ENCODE data around the gene EFNA2.

The EFNA2 gene

GRCh38 chr19:1283207-1283916 lies 2.3 kb upstream of the EFNA2 start:
- no peak for DNase-seq (ENCODE audit: low read depth in 2 of 3, low spot score in 2 of 3)

- no peak for DNase-seq (ENCODE audit: low read depth in 2 of 3, low spot score in 2 of 3)
Measured at GRCh38 chr19:1283917-1284292, 1.8 kb upstream of the EFNA2 start.

- DNase-seq (ENCODE audit: low read depth in 2 of 3, low spot score in 2 of 3) = no peak
Measured at GRCh38 chr19:1284293-1284978, 1.2 kb upstream of the EFNA2 start.

- DNase-seq (ENCODE audit: low read depth in 2 of 3, low spot score in 2 of 3) = no peak
Measured at GRCh38 chr19:1284979-1285736, 515 bp upstream of the EFNA2 start.

GRCh38 chr19:1286487-1287353 lies 1.0 kb downstream of the EFNA2 start:
- no peak for DNase-seq (ENCODE audit: low read depth in 2 of 3, low spot score in 2 of 3)

GRCh38 chr19:1287354-1288225 lies 1.9 kb downstream of the EFNA2 start:
- DNase-seq (ENCODE audit: low read depth in 2 of 3, low spot score in 2 of 3) = no peak

- DNase-seq (ENCODE audit: low read depth in 2 of 3, low spot score in 2 of 3) = no peak
Measured at GRCh38 chr19:1288226-1288612, 2.5 kb downstream of the EFNA2 start.

- DNase-seq (ENCODE audit: low read depth in 2 of 3, low spot score in 2 of 3) = no peak
Measured at GRCh38 chr19:1288833-1289685, 3.4 kb downstream of the EFNA2 start.

GRCh38 chr19:1289686-1290025 lies 4.0 kb downstream of the EFNA2 start:
- no peak for DNase-seq (ENCODE audit: low read depth in 2 of 3, low spot score in 2 of 3)

- no peak for DNase-seq (ENCODE audit: low read depth in 2 of 3, low spot score in 2 of 3)
Measured at GRCh38 chr19:1290196-1290702, 4.6 kb downstream of the EFNA2 start.

GRCh38 chr19:1290703-1291651 lies 5.3 kb downstream of the EFNA2 start:
- no peak for DNase-seq (ENCODE audit: low read depth in 2 of 3, low spot score in 2 of 3)

- DNase-seq (ENCODE audit: low read depth in 2 of 3, low spot score in 2 of 3) = no peak
Measured at GRCh38 chr19:1291761-1292418, 6.2 kb downstream of the EFNA2 start.

- no peak for DNase-seq (ENCODE audit: low read depth in 2 of 3, low spot score in 2 of 3)
Measured at GRCh38 chr19:1292419-1293151, 6.9 kb downstream of the EFNA2 start.

GRCh38 chr19:1293782-1294604 lies 8.3 kb downstream of the EFNA2 start:
- DNase-seq (ENCODE audit: low read depth in 2 of 3, low spot score in 2 of 3) = no peak

- DNase-seq (ENCODE audit: low read depth in 2 of 3, low spot score in 2 of 3) = no peak
Measured at GRCh38 chr19:1294688-1295087, 9.0 kb downstream of the EFNA2 start.

Measured in activated CD8-positive, alpha-beta memory T cell treated with anti-CD3 and anti-CD28 coated beads for 48 hours (primary cell).